Heart right ventricle (tissue), 16 donors: ENCODE data around the gene TM4SF5. TPM values are rescaled to one million over a fixed set of nuclear protein-coding genes. Genes with fewer than 3 reads are reported as not detected.

Experiments
- ATAC-seq, 8 donors: fragments of 200-7000 bp; cut with Tn5 transposase; one replicate each; pipeline ENCODE4 v1.9.1; 2020; ENCODE audit warnings: mild to moderate bottlenecking in 8 of 8, moderate library complexity in 8 of 8, moderate number of reproducible peaks in 1 of 8
- DNase-seq, 2 donors: peaks; one replicate each; pipeline ENCODE4 v3.0.0-alpha.2; 2020
- H3K27ac ChIP-seq, 10 donors: fragments of 200-600 bp; sonication (generic) in 2 of 10; one replicate each; pipeline versions ENCODE4 v1.5.0 to v1.8.0; 2020 to 2022; ENCODE audit warnings: mild to moderate bottlenecking in 3 of 10
- H3K27me3 ChIP-seq, 7 donors: fragments of 200-600 bp; one replicate each; pipeline ENCODE4 v1.8.0; 2021 to 2022; ENCODE audit warnings: mild to moderate bottlenecking in 2 of 7
- H3K36me3 ChIP-seq, 9 donors: fragments of 200-600 bp; sonication (generic) in 1 of 9; one replicate each; pipeline versions ENCODE4 v1.5.0 to v1.8.0; 2020 to 2022; ENCODE audit warnings: mild to moderate bottlenecking in 2 of 9
- H3K4me1 ChIP-seq, 9 donors: fragments of 200-600 bp; sonication (generic) in 1 of 9; one replicate each; pipeline versions ENCODE4 v1.5.0 to v1.8.0; 2020 to 2022; ENCODE audit warnings: mild to moderate bottlenecking in 4 of 9
- H3K4me3 ChIP-seq, 10 donors: fragments of 200-600 bp; sonication (generic) in 2 of 10; one replicate each; pipeline versions ENCODE4 v1.5.0 to v1.8.0; 2020 to 2022; ENCODE audit warnings: mild to moderate bottlenecking in 7 of 10, moderate library complexity in 2 of 10
- H3K9me3 ChIP-seq, 11 donors: fragments of 200-600 bp in 10 of 11; sonication (generic) in 2 of 11; one replicate each; pipeline versions ENCODE4 v1.5.0 to v1.8.0; 2013 to 2022; ENCODE audit warnings: mild to moderate bottlenecking in 2 of 11, control low read depth in 1 of 11, moderate library complexity in 1 of 11
- WGBS, 2 donors: extraction: QIAGEN DNeasy Blood & Tissue Kit; methylation state at CpG; one replicate each; pipeline ENCODE4 v1.1.7; 2013; ENCODE audit warnings: inconsistent platforms in 1 of 2; 5-methylcytosine and 5-hydroxymethylcytosine counted together
- intact Hi-C, 10 donors: fragments of 100-400 bp; cut with DNase I; formaldehyde crosslinking; loops; one replicate each; pipeline versions ENCODE4 v1.11.1 to v1.14.2; 2022
- polyA plus RNA-seq, 2 donors: library from polyadenylated mRNA; stranded (reverse); fragments of 200-250 nt; gene quantifications; one replicate each; pipeline ENCODE4 v1.2.3, GENCODE V29; 2013
- total RNA-seq, 10 donors: library from RNA; stranded (reverse); fragmentation: NEBNext Ultra II Directional in 3 of 10; extraction: Animal tissue kit (Norgen Biotek cat#: 25700) in 3 of 10; gene quantifications; one replicate each; pipeline versions ENCODE4 v1.2.1 to v1.2.4, GENCODE V29; 2021 to 2023
- TF ChIP-seq, protein P1 (sequence below), 9 donors: fragments of 200-600 bp; sonication (generic) in 2 of 9; IDR thresholded peaks; one replicate each; pipeline versions ENCODE4 v1.5.0 to v1.8.0; 2021 to 2022; ENCODE audit warnings: antibody characterized with exemption in 9 of 9, mild to moderate bottlenecking in 5 of 9, moderate library complexity in 1 of 9
- donor health status: Arrhythmogenic right ventricular cardiomyopathy.
- donor health status: ischemic (EF 13 %, LVEDD 7.1; RV severe dilation, severe dysfunction).
- donor health status: healthy with polysubstance abuse.
- donor health status: DM: no; HTN: yes; CAD: no.
- donor health status: DM: no; HTN: no; CAD: no.
- donor health status: ischemic (EF 25% LVEDD 6.9; RV normal size, moderate dysfunction).
- donor health status: ischemic (EF 25% LVEDD 5.7; RV mildly dilated, moderate dysfunction).
- donor health status: healthy.
- donor health status: DM: yes; HTN: yes; CAD: no.
- donor health status: Ischemic cardiomyopathy.
- donor health status: ischemic (EF 35%, LVEDD 5.7; RV mildly dilated, moderate dysfunction).
- donor health status: nonischemic (EF 11% LVEDD 7.7; RV severe dilation, severe dysfunction).
- donor health status: DM: yes; HTN: yes; CAD: no.
- donor health status: PGD.
- donor health status: ischemic (EF 29% LVEDD 5.4; RV normal size, mild dysfunction).
- donor health status: nonischemic (EF 23%, LVEDD 6.1; RV moderate dilation, normal function).

Gene TM4SF5
- total and polyA plus RNA-seq, 12 donors, result not detected

DNA sequence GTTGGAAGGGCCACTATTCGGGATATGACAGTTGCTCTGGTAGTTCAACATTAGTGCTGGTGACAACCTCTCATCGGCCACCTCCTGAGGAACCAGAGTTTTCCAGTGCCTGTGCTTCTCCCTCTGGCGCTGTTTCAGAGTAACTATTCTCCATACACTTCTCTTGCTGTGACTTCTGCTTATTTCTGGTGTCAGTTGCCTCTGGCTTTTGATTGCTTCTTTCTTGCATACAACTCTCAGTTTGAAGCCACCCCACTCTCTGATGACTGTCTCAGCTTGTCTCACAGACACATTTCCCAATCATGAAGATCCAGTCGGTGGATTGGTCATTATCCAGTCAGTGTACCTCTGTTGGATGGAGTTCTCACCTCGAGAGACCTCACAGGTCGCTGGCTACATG is 3.4 kb upstream of the TM4SF5 start:
- TF ChIP-seq, protein P1, sequence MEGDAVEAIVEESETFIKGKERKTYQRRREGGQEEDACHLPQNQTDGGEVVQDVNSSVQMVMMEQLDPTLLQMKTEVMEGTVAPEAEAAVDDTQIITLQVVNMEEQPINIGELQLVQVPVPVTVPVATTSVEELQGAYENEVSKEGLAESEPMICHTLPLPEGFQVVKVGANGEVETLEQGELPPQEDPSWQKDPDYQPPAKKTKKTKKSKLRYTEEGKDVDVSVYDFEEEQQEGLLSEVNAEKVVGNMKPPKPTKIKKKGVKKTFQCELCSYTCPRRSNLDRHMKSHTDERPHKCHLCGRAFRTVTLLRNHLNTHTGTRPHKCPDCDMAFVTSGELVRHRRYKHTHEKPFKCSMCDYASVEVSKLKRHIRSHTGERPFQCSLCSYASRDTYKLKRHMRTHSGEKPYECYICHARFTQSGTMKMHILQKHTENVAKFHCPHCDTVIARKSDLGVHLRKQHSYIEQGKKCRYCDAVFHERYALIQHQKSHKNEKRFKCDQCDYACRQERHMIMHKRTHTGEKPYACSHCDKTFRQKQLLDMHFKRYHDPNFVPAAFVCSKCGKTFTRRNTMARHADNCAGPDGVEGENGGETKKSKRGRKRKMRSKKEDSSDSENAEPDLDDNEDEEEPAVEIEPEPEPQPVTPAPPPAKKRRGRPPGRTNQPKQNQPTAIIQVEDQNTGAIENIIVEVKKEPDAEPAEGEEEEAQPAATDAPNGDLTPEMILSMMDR (IDR thresholded peaks at IDR 0.05), result no peak
- Histone ChIP-seq H3K4me1 (peaks cover 0 to 45% (median 0%) of the 10 kb centered on the region in 9 donors), H3K9me3 (no peaks in the 10 kb centered on the region), H3K4me3 (no peak overlapping the region), H3K27ac (peak overlapping the region in 4 of 10 donors; percentile 7 to 89 (median 19)), H3K27me3 (peaks cover 0 to 19% (median 3%) of the 10 kb centered on the region in 7 donors), H3K36me3 (no peaks in the 10 kb centered on the region)
- intact Hi-C loops, result no loop called here
- WGBS, 2 donors, result 81 to 85% methylated on average over 6 of the region's 6 CpGs
- ATAC-seq, result peak in 1 of 8 donors; percentile 19
- DNase-seq, result no peak

DNA sequence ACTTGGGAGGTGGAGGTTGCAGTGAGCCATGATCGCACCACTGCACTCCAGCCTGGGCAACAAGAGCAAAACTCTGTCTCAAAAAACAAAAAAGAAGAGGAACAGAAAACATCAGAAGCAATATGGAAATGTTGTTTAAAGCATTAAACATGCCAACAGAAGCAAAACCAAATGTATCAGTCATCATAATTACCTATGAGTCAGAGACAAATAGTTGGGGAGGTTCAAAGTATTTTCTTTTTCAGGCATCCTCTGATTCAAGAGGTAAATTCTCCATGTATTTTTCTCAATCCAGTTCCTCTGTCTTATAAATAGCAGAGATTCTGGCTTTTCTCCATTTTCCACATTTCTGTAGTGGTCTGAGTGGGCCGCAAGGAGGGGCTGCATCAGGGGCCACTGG is 2.1 kb upstream of the TM4SF5 start:
- peaks cover 0 to 22% (median 6%) of the 10 kb centered on the region in 7 donors for H3K27me3 ChIP-seq
- no peaks in the 10 kb centered on the region for H3K9me3 ChIP-seq
- TF ChIP-seq, protein P1 (IDR thresholded peaks at IDR 0.05), result no peak
- H3K4me1 ChIP-seq, result peaks cover 0 to 36% (median 0%) of the 10 kb centered on the region in 9 donors
- no peak overlapping the region for H3K4me3 ChIP-seq
- 86 to 96% methylated on average over 2 of the region's 2 CpGs for WGBS, 2 donors
- no peak for DNase-seq
- no peaks in the 10 kb centered on the region for H3K36me3 ChIP-seq
- ATAC-seq, result no peak
- peak overlapping the region in 1 of 10 donors; percentile 8 for H3K27ac ChIP-seq
- intact Hi-C loops, result no loop called here

DNA sequence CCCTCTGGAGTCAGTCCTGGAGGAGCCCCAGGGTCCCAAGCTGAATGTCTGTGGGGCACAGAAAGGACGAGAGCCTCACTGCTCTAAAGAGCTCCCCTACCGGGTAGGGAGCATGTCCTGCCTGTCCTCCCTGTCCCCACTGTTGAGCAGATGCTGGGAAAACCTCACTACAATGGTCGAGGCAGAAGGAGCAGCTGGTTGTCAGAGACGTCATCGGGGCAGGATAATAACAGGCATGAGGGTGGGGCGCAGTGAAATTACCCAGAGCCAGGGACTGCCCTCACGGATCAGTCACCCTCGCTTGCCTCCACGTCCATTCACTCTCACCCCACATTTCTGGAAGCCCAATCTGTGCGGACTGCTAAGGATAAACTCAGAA is 538 bp downstream of the TM4SF5 start:
- Histone ChIP-seq H3K4me1 (peaks cover 0 to 15% (median 0%) of the 10 kb centered on the region in 9 donors), H3K27ac (no peak overlapping the region), H3K9me3 (no peaks in the 10 kb centered on the region), H3K36me3 (no peaks in the 10 kb centered on the region), H3K4me3 (no peak overlapping the region), H3K27me3 (peaks cover 0 to 24% (median 12%) of the 10 kb centered on the region in 7 donors)
- TF ChIP-seq, protein P1 (IDR thresholded peaks at IDR 0.05), result no peak
- ATAC-seq (no peak), DNase-seq (no peak)
- WGBS, 2 donors, result 62% methylated on average over 10 of the region's 10 CpGs
- intact Hi-C loops, result no loop called here

DNA sequence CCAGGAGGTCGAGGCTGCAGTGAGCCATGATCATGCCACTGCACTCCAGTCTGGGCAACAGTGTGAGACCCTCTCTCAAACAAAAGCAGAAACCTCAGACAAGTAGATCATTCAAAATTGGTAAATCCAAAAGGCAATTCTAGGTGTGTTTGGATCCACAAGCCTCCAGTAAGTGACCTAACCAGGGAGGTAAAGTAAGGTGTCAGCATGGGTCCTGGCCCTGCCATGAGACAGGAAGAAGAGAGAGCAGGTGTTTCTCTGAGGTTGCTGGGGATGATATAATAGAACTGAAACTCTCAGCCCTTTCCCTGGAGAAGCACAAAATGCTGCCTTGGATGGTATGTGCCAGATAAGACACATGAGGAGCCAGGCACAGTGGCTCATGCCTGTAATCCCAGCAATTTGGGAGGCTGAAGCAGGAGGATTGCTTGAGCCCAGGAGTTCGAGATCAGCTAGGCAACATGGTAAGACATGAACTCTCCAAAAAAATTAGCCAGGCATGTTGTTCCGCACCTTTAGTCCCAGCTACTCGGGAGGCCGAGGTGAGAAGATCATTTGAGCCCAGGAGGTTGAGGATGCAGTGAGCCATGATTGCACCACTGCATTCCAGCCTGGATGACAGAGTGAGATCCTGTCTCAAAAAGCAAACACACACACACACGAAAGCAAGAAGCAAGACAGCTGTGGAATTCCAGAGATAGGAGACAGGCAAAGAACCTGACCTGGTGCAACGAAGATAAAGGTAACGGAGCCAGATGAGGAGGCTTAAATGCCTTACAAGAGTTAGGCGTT is 6.5 kb downstream of the TM4SF5 start:
- intact Hi-C loops, result no loop called here
- no peaks in the 10 kb centered on the region for H3K4me1 ChIP-seq
- ATAC-seq (no peak), DNase-seq (no peak)
- TF ChIP-seq, protein P1 (IDR thresholded peaks at IDR 0.05), result no peak
- H3K9me3 ChIP-seq, result no peaks in the 10 kb centered on the region
- H3K27me3 ChIP-seq, result peaks cover 0 to 59% (median 50%) of the 10 kb centered on the region in 7 donors
- H3K36me3 ChIP-seq, result no peaks in the 10 kb centered on the region
- H3K27ac ChIP-seq, result no peak overlapping the region
- WGBS, 2 donors, result 60 to 64% methylated on average over 9 of the region's 9 CpGs
- no peak overlapping the region for H3K4me3 ChIP-seq
